Loucy (cell line): ENCODE results near the gene ZFHX3.

Experiments
- CTCF ChIP-seq: fragments of 200-600 bp; sonication (generic); conservative IDR thresholded peaks from 2 replicates; pipeline ENCODE4 v1.5.1; 2014; ENCODE audit warnings: mild to moderate bottlenecking, antibody characterized with exemption, low read length
- EZH2phosphoT487 ChIP-seq: fragments of 200-600 bp; IDR thresholded peaks from 2 replicates; pipeline ENCODE4 v1.6.1; 2018; ENCODE audit warnings: antibody characterized with exemption, mild to moderate bottlenecking, moderate library complexity, borderline replicate concordance

GRCh38 chr16:72952811-72953271, 95.1 kb downstream of the ZFHX3 start:
- no peak for TF ChIP-seq CTCF
- no peak for TF ChIP-seq EZH2phosphoT487
